Endothelial cell (in vitro differentiated cells): ENCODE data around the gene APOBEC2. TPM values are rescaled to one million over a fixed set of nuclear protein-coding genes. Genes with fewer than 3 reads are reported as not detected.
"Not testable (repeated sequence)": the region's sequence is repeated elsewhere in the genome, so short reads cannot be mapped to it uniquely, and the experiment has no call there.

Experiments used
- DNase-seq: peaks from one replicate; pipeline ENCODE4 v3.0.0; 2021; ENCODE audit warnings: low spot score
- H3K27ac Mint-ChIP-seq: one replicate; pipeline ENCODE4 v1.8.0; 2021; ENCODE audit warnings: mixed read lengths, inconsistent platforms; ENCODE audit not compliant: unreplicated experiment
- H3K27me3 Mint-ChIP-seq: one replicate; pipeline ENCODE4 v1.8.0; 2021; ENCODE audit warnings: mild to moderate bottlenecking, moderate library complexity, mixed read lengths, inconsistent platforms; ENCODE audit not compliant: unreplicated experiment
- H3K36me3 Mint-ChIP-seq: one replicate; pipeline ENCODE4 v1.8.0; 2021; ENCODE audit warnings: mild to moderate bottlenecking, low read depth, mixed read lengths, inconsistent platforms; ENCODE audit not compliant: unreplicated experiment
- H3K4me1 Mint-ChIP-seq: one replicate; pipeline ENCODE4 v1.8.0; 2021; ENCODE audit warnings: mild to moderate bottlenecking, mixed read lengths, inconsistent platforms; ENCODE audit not compliant: unreplicated experiment
- H3K4me3 Mint-ChIP-seq: one replicate; pipeline ENCODE4 v1.8.0; 2021; ENCODE audit warnings: mild to moderate bottlenecking, mixed read lengths, inconsistent platforms; ENCODE audit not compliant: unreplicated experiment
- H3K9me3 Mint-ChIP-seq: one replicate; pipeline ENCODE4 v1.8.0; 2021; ENCODE audit warnings: mixed read lengths, inconsistent platforms; ENCODE audit not compliant: unreplicated experiment
- long read RNA-seq: library from polyadenylated mRNA; unstranded; transcript quantifications from one replicate; pipeline ENCODE4 v2.0.0, GENCODE V29; 2020; ENCODE audit not compliant: unreplicated experiment
- total RNA-seq: library from RNA; stranded (reverse); fragmentation: NEBNext Ultra II Directional; extraction: Animal tissue kit (Norgen Biotek cat#: 25700); gene quantifications from one replicate; pipeline ENCODE4 v1.2.1, GENCODE V29; 2021; ENCODE audit not compliant: unreplicated experiment
- TF ChIP-seq, protein P1 (sequence below): fragments of 200-600 bp; sonication (generic); IDR thresholded peaks from one replicate; pipeline ENCODE4 v1.5.0; 2021; ENCODE audit warnings: antibody characterized with exemption; ENCODE audit not compliant: unreplicated experiment

Gene APOBEC2
- not detected for total RNA-seq
- long read RNA-seq = 0 reads

DNA sequence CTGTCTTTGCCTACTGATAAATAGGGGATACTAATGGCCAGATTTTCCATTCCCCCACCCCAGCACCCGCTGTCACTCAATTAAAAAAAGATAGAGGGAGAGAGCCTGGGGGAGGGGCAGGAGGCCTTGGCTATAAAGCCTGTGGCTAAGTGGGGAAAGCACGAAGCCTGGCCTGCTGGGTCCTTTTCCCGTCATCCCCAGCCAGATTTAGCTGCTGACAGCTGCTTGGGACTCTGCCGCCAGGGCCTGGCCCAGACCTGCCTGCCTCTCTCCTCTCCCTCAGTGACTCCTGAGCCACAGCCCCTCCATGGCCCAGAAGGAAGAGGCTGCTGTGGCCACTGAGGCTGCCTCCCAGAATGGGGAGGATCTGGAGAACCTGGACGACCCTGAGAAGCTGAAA is at the start of gene APOBEC2:
Gene APOBEC2, plus strand, starts transcription at position 162 of the 400 bp plus-strand sequence. Its CDS starts 146 bp downstream, at position 308.
- Mint-ChIP-seq H3K4me1 (peaks cover 17% of the 10 kb centered on the region), H3K27ac (peak within 1 kb of the TSS; percentile 57), H3K9me3 (no peaks in the 10 kb centered on the region)

DNA sequence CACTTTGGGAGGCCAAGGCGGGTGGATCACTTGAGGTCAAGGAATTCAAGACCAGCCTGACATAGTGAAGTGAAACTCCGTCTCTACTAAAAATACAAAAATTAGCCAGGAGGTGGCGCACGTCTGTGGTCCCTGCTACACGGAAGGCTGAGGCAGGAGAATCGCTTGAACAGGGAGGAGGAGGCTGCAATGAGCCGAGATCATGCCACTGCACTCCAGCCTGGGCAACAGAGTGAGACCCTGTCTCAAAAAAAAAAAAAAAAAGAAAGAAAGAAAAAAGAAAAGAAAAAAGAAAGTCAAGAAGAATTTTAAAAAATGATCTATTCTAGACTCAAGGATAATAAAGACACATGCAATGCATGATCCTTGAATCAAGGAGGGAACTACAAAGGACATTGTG is 46.8 kb upstream of the APOBEC2 start:
- not testable (repeated sequence) for H3K4me1 Mint-ChIP-seq, H3K27me3 Mint-ChIP-seq, H3K36me3 Mint-ChIP-seq, H3K27ac Mint-ChIP-seq, H3K9me3 Mint-ChIP-seq, H3K4me3 Mint-ChIP-seq
- DNase-seq = peak; percentile 76
- TF ChIP-seq, protein P1, sequence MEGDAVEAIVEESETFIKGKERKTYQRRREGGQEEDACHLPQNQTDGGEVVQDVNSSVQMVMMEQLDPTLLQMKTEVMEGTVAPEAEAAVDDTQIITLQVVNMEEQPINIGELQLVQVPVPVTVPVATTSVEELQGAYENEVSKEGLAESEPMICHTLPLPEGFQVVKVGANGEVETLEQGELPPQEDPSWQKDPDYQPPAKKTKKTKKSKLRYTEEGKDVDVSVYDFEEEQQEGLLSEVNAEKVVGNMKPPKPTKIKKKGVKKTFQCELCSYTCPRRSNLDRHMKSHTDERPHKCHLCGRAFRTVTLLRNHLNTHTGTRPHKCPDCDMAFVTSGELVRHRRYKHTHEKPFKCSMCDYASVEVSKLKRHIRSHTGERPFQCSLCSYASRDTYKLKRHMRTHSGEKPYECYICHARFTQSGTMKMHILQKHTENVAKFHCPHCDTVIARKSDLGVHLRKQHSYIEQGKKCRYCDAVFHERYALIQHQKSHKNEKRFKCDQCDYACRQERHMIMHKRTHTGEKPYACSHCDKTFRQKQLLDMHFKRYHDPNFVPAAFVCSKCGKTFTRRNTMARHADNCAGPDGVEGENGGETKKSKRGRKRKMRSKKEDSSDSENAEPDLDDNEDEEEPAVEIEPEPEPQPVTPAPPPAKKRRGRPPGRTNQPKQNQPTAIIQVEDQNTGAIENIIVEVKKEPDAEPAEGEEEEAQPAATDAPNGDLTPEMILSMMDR = peak; percentile 81

More for the DNA sequence above, at the start of gene APOBEC2:
- Mint-ChIP-seq H3K27me3 (peaks cover 6% of the 10 kb centered on the region), H3K4me3 (peak within 1 kb of the TSS; percentile 0), H3K36me3 (no peaks in the 10 kb centered on the region)
- no peak for DNase-seq
- TF ChIP-seq, protein P1 = no peak

DNA sequence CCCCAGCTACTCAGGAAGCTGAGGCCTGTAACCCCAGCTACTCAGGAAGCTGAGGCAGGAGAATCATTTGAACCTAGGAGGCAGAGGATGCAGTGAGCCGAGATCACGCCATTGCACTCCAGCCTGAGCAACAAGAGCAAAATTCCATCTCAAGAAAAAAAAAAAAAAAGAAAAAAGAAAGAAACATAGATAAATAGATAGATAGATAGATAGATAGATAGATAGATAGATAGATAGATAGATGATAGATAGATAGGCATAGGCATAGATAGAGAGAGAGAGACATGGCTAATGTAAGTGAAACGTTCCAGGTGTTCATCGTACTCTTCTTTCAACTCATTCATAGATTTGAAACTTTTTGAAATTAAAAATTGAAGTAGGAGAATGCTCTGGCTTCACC is 46.0 kb upstream of the APOBEC2 start:
- not testable (repeated sequence) for H3K36me3 Mint-ChIP-seq, H3K9me3 Mint-ChIP-seq, DNase-seq, H3K4me3 Mint-ChIP-seq, H3K27me3 Mint-ChIP-seq, H3K4me1 Mint-ChIP-seq, H3K27ac Mint-ChIP-seq

DNA sequence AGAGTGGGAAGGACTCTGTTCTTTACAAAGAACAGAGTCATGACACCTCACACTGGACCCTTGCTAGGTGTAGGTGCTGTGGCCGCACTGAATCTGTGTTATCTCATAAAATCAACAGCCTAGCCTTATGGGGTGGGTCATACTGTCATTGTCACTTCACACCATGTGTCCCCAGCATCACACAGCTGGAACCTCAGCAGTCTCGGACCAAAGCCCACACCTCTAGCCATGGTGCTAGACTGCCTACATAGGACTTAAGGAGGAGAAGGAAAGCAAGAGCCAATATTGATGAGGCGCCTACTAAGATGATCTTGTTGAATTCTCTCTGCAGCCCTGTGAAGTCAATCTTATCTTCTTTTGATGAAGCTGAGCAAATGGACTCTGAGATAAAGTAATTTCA is 45.0 kb upstream of the APOBEC2 start:
- H3K27ac Mint-ChIP-seq = no peak overlapping the region
- no peak for DNase-seq
- H3K4me1 Mint-ChIP-seq = no peaks in the 10 kb centered on the region
- TF ChIP-seq, protein P1 = no peak
- H3K27me3 Mint-ChIP-seq = peaks cover 2% of the 10 kb centered on the region
- H3K9me3 Mint-ChIP-seq = no peaks in the 10 kb centered on the region
- no peak overlapping the region for H3K4me3 Mint-ChIP-seq
- H3K36me3 Mint-ChIP-seq = no peaks in the 10 kb centered on the region

DNA sequence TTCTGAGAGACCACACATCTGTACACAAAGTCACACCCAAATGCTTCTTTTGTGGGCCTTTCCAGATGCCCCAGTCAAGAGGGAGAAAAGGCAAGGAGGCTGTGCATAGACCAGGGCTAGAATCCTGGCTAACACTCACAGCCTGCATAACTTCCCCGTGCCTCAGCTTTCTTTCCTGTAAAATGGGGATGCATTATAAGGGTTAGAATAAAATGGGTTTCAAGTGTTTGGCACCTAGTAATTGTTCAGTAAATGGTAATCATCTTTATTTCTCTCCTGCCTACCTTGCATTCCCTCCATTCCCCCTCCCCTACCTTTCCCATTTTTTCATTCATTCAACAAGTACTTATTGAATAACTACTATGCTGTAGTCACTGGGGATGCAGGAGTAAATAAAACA is 43.3 kb upstream of the APOBEC2 start:
- Mint-ChIP-seq H3K4me3 (no peak overlapping the region), H3K36me3 (no peaks in the 10 kb centered on the region), H3K27me3 (peaks cover 2% of the 10 kb centered on the region), H3K4me1 (no peaks in the 10 kb centered on the region), H3K27ac (no peak overlapping the region), H3K9me3 (no peaks in the 10 kb centered on the region)
- TF ChIP-seq, protein P1 = no peak
- DNase-seq = no peak
